ENCODE data around the gene NTNG1.

The NTNG1 gene

DNA sequence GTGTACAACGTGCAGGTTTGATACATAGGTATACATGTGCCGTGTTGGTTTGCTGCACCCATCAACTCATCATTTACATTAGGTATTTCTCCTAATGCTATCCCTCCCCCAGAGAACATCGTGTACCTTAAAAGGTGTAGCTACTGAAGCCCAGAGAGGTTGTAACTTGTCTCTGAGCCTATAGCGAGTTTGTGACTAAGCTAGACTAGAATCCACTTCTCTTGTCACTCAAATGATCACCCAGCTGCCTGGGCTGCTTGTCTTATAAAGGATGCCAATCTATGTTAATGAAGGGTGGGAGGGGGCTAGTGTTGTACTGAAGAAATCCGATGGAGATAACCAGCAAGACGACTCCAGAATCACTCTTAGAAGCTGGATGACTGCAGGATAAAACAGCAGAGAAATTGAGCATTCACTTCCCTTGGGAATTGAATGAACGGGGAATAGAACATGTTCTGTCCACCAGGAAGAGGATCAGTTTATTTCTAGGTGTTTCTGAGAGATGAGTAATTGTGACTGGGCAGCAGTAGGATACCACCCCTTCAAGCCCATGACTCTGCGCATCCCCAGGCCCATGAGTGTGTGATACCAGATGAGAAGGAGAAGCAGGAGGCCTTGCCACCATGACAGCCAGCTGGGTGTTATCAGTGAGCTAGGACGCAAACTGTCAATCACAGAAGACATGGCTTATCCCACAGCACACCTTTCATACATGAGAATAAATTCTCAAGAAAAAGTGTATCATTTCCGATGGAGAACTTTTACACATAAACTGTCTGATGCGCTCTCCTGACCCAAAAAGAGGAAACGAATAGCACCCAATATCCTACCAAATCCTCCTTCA lies 390.4 kb downstream of the NTNG1 start:
- H4K20me1 ChIP-seq (ENCODE audit: insufficient read depth, low read length) = no peaks in the 10 kb centered on the region
- DNase-seq (no peak), ATAC-seq (ENCODE audit: insufficient read depth, low read depth) (no peak)
- no peaks in the 10 kb centered on the region for H3K36me3 ChIP-seq (ENCODE audit: insufficient read depth, low read length)
- H3K9me3 ChIP-seq (ENCODE audit: insufficient read depth, low read length, severe bottlenecking) = no peaks in the 10 kb centered on the region
- no peaks in the 10 kb centered on the region for H3K79me2 ChIP-seq (ENCODE audit: insufficient read depth, low read length)
- TF ChIP-seq EZH2 (IDR thresholded peaks at IDR 0.05; ENCODE audit: borderline replicate concordance, low read depth, low read length, severe bottlenecking) = no peak
- TF ChIP-seq, protein P1, sequence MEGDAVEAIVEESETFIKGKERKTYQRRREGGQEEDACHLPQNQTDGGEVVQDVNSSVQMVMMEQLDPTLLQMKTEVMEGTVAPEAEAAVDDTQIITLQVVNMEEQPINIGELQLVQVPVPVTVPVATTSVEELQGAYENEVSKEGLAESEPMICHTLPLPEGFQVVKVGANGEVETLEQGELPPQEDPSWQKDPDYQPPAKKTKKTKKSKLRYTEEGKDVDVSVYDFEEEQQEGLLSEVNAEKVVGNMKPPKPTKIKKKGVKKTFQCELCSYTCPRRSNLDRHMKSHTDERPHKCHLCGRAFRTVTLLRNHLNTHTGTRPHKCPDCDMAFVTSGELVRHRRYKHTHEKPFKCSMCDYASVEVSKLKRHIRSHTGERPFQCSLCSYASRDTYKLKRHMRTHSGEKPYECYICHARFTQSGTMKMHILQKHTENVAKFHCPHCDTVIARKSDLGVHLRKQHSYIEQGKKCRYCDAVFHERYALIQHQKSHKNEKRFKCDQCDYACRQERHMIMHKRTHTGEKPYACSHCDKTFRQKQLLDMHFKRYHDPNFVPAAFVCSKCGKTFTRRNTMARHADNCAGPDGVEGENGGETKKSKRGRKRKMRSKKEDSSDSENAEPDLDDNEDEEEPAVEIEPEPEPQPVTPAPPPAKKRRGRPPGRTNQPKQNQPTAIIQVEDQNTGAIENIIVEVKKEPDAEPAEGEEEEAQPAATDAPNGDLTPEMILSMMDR (IDR thresholded peaks at IDR 0.05; ENCODE audit: borderline replicate concordance, extremely low read depth, low read length, poor library complexity, severe bottlenecking) = no peak
- H3K27me3 ChIP-seq (ENCODE audit: insufficient read depth, low read length, poor library complexity) = no peaks in the 10 kb centered on the region
- H2AFZ ChIP-seq (ENCODE audit: low read depth, low read length) = no peak overlapping the region
- peaks cover 12% of the 10 kb centered on the region for H3K4me1 ChIP-seq (ENCODE audit: insufficient read depth, low read length)
- H3K27ac ChIP-seq (ENCODE audit: low read length) = no peak overlapping the region
- H3K4me3 ChIP-seq (ENCODE audit: low read depth in 1 of 2, low read length in 2 of 2) = no peak overlapping the region
- H3K9ac ChIP-seq (ENCODE audit: low read depth, low read length) = no peak overlapping the region
- no peak overlapping the region for H3K4me2 ChIP-seq (ENCODE audit: insufficient read depth, low read length)

DNA sequence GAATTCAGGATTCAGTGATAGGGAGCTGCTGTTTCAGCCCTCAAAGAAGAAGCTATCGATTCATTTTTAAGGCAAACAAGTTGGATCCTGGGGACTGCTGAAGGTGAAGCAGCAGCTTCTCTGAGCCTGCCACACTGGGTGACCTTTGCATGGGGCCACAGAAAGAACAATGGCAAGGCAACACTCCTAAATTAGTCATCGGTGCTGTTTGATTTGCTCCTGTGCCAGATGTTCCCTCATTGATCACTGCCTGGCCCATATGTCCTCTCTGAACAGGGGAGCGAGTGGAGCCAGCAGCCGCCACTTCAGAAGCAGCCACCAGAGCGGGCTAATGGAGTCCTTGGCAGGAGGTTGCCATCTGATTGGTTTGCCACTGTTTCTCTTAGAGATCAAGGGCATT lies 391.5 kb downstream of the NTNG1 start:
- no peaks in the 10 kb centered on the region for H4K20me1 ChIP-seq (ENCODE audit: insufficient read depth, low read length)
- no peak overlapping the region for H2AFZ ChIP-seq (ENCODE audit: low read depth, low read length)
- no peaks in the 10 kb centered on the region for H3K9me3 ChIP-seq (ENCODE audit: insufficient read depth, low read length, severe bottlenecking)
- no peak overlapping the region for H3K4me2 ChIP-seq (ENCODE audit: insufficient read depth, low read length)
- H3K4me1 ChIP-seq (ENCODE audit: insufficient read depth, low read length) = peaks cover 6% of the 10 kb centered on the region
- no peak for TF ChIP-seq EZH2 (IDR thresholded peaks at IDR 0.05; ENCODE audit: borderline replicate concordance, low read depth, low read length, severe bottlenecking)
- TF ChIP-seq, protein P1 (IDR thresholded peaks at IDR 0.05; ENCODE audit: borderline replicate concordance, extremely low read depth, low read length, poor library complexity, severe bottlenecking) = no peak
- no peaks in the 10 kb centered on the region for H3K27me3 ChIP-seq (ENCODE audit: insufficient read depth, low read length, poor library complexity)
- no peak overlapping the region for H3K9ac ChIP-seq (ENCODE audit: low read depth, low read length)
- no peaks in the 10 kb centered on the region for H3K36me3 ChIP-seq (ENCODE audit: insufficient read depth, low read length)
- H3K4me3 ChIP-seq (ENCODE audit: low read depth in 1 of 2, low read length in 2 of 2) = no peak overlapping the region
- DNase-seq (no peak), ATAC-seq (ENCODE audit: insufficient read depth, low read depth) (no peak)
- H3K27ac ChIP-seq (ENCODE audit: low read length) = no peak overlapping the region
- no peaks in the 10 kb centered on the region for H3K79me2 ChIP-seq (ENCODE audit: insufficient read depth, low read length)

All from DND-41 (cell line).